Measurements from ENCODE around the gene DPEP2NB.

DNA sequence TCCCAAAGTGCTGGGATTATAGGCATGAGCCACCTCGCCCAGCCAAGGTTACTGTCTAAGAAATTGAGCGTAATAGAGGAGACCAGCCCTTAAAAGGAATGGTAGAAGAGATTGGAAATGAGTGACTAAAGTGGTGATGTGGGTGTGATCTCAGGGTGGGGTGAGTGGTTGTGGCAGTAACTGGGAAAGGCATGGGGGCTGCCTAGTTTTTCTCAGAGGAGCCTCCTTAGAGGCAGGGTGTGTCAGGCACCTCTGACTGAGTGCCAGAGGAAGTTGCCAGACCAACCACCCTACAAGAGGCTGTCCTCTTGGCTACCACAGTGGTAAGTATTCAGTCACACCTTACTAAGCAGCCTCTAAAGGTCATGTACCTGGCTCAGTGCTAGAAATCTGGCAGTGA, 16.2 kb upstream of the DPEP2NB start:
- TF ChIP-seq POLR2AphosphoS5 (IDR thresholded peaks at IDR 0.05; ENCODE audit: borderline replicate concordance, low read depth, low read length) = no peak
- TF ChIP-seq EZH2 (IDR thresholded peaks at IDR 0.05) = no peak
- no peak for TF ChIP-seq FOXP2 (optimal IDR thresholded peaks at IDR 0.05; ENCODE audit: control extremely low read depth, extremely low read length, insufficient read depth)

All from SK-N-MC (cell line).